Fibroblast of the aortic adventitia (primary cell): ENCODE measurements around the gene PLA2G4A. TPM values are rescaled to one million over a fixed set of nuclear protein-coding genes. Genes with fewer than 3 reads are reported as not detected.

ENCODE experiments used
- DNase-seq: peaks from one replicate; pipeline ENCODE4 v3.0.0-alpha.2; 2010; ENCODE audit warnings: low read depth
- H3K4me3 ChIP-seq: 2 replicates; pipeline ENCODE4 v1.5.1; 2011; ENCODE audit warnings: low read depth, mild to moderate bottlenecking, control low read depth, low read length, moderate library complexity
- CTCF ChIP-seq: IDR thresholded peaks from 2 replicates; pipeline ENCODE4 v1.5.1; 2011; ENCODE audit warnings: mild to moderate bottlenecking, low read length, control low read depth, inconsistent platforms; ENCODE audit not compliant: insufficient read depth
- total RNA-seq: library from RNA; depleted of rRNA; stranded (reverse); fragments of >200 nt; gene quantifications from 2 replicates; pipeline ENCODE4 v1.2.3, GENCODE V29; 2012; ENCODE audit warnings: low replicate concordance

The PLA2G4A gene
- total RNA-seq = 7.3 and 74.7 TPM in 2 replicates

DNA sequence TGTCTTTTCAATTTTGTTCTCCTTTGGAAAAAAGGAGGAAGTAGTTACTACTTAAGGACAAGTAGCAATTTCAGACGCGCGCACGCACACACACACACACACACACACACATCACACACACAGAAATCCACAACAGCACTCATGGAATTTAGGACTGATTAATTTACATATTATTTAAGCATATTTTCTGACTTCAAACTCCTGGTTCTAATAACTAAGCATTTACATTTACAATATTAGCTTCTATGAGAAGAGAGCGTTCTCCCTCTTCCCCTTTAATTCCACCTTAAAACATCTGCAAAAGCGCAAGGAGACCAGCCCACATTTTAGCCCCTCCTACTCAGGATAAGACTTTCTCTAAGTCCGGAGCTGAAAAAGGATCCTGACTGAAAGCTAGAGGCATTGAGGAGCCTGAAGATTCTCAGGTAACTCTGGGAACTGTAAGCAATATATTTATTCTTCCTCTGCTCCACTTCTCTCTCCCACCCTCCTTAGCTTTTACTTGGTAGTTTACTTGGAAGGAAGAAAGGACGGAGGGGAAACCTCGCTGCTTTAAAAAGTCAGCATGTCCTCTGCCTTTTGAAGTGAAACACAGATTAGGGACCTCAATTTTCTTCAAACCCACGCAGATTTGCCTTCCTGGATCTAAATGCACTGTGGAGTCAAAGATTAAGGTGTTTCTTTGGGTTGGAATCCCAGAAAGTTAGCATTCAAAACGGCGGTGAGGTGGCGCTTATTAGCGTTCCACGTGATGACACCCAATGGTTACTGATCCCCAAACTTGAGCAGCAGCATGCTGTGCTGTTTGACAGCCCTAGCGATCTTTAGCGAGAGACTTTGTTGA is at the start of gene PLA2G4A:
PLA2G4A (plus strand) TSS at position 339 of the 844 bp plus-strand sequence. CDS start 25,406 bp downstream, outside the sequence.
- H3K4me3 ChIP-seq = peak within 1 kb of the TSS; percentile 96
- peak; percentile 87 for DNase-seq
- TF ChIP-seq CTCF = no peak

DNA sequence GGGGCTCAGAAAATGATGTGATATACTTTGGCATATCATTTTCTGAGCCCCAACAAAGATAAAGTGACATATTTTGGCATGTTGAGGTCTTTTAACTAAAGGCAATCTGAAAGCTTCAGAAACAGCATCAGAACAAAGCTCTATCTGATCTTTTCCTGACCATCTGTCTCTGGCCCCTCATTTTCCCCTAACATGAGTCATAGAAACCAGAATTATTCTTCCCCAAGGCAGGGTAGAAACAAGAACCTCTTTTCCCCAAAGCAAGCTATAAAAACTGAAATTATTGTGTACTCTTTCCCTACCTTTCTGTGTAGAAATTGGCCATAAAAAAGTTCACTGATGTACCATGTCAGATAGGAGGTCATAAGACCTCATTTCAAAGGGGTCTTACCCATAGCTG is 48.7 kb upstream of the PLA2G4A start:
- H3K4me3 ChIP-seq = no peak overlapping the region
- no peak for TF ChIP-seq CTCF
- no peak for DNase-seq

GRCh38 chr1:186781730-186782129 is 47.0 kb upstream of the PLA2G4A start:
- peak; percentile 67 for DNase-seq
- H3K4me3 ChIP-seq = no peak overlapping the region
- TF ChIP-seq CTCF = no peak

DNA sequence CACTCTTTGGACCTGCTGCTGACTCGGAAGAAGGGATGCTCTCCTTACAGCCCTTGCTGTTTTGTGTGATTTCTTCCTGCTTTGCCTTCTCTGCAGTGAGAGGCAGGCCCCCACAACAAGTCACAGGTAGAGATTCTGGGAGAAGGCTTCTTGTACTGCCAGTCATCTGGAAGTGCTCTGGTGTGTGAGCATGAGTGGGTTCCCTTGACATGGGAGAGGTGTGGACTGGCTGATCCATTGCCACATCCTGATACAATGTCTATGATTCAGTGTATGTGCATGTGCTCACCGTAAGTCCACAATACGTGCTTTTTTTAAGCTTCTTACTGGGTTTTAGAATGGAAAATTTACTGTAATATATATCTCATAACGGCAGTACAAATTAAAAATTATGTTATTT is 46.0 kb upstream of the PLA2G4A start:
- no peak overlapping the region for H3K4me3 ChIP-seq
- DNase-seq = peak; percentile 10
- no peak for TF ChIP-seq CTCF

DNA sequence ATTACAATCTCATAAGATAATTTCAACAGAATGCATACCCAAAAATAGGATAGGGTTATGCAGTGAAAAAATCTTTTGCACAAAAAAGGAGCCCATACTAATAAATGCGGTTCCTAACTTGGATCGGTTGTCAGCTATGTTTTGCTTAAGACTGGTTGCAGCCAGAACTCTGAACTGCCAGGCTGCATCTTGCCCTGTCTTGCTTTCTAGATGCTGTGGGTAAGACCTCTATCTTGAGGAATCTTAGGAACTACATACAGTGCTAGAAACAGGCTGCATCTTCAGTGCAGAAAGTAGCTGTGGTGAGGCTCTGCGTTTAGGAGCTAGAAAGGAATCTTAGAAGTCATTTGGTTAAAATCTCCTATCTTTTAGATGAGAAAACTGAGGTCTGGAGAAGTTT is 45.6 kb upstream of the PLA2G4A start:
- H3K4me3 ChIP-seq = no peak overlapping the region
- TF ChIP-seq CTCF = no peak
- DNase-seq = no peak

GRCh38 chr1:186785503-186785902 is 43.2 kb upstream of the PLA2G4A start:
- DNase-seq = peak; percentile 47
- H3K4me3 ChIP-seq = no peak overlapping the region
- TF ChIP-seq CTCF = no peak
